ENCODE results near the gene PHLPP1. TPM values are rescaled to one million over a fixed set of nuclear protein-coding genes. Genes with fewer than 3 reads are reported as not detected.

PHLPP1 gene
- total and polyA plus RNA-seq, 2 of the 13 experiments (the other 11 are each of a cell fraction or from before 2014, with no cell fraction given) = 9.8 to 18.5 TPM

- H2AFZ ChIP-seq (ENCODE audit: low read length) = no peak overlapping the region
- no peaks in the 10 kb centered on the region for H4K20me1 ChIP-seq (ENCODE audit: insufficient read depth, low read length)
- H3K9ac ChIP-seq (ENCODE audit: insufficient read depth, low read depth, low read length) = no peak overlapping the region
- FAIRE-seq = no peak
- H3K36me3 ChIP-seq (replicated peaks in 1 of 2; ENCODE audit: control insufficient read depth in 1 of 2, insufficient read depth in 2 of 2, low read length in 2 of 2) = no peaks in the 10 kb centered on the region
- no peak for DNase-seq (ENCODE audit: low spot score)
- H3K9me3 ChIP-seq (ENCODE audit: low read length) = no peaks in the 10 kb centered on the region
- no peak overlapping the region for H3K4me3 ChIP-seq (replicated peaks in 1 of 3; ENCODE audit: insufficient read depth in 1 of 3, low read depth in 2 of 3, low read length in 3 of 3)
- 30% methylated on average over 5 of the region's 5 CpGs for WGBS (ENCODE audit: low lambda C conversion rate)
- POLR2A ChIA-PET = no interaction called here
- 0 out of 2 replicates have a peak, but pooled peaks cover 6% of the 10 kb centered on the region for H3K4me1 ChIP-seq (ENCODE audit: insufficient read depth, low read length)
- no peak overlapping the region for H3K27ac ChIP-seq (ENCODE audit: extremely low read length, insufficient read depth, low read length)
- TF ChIP-seq GTF2F1 (IDR thresholded peaks at IDR 0.05; ENCODE audit: low read length) (no peak), ZBTB38 (CRISPR knock-in tag; IDR thresholded peaks at IDR 0.05) (no peak), HMG20A (CRISPR knock-in tag; IDR thresholded peaks at IDR 0.05; ENCODE audit: borderline replicate concordance) (no peak), NFE2 (CRISPR knock-in tag; IDR thresholded peaks at IDR 0.05) (no peak), ZNF276 (CRISPR knock-in tag; IDR thresholded peaks at IDR 0.05; ENCODE audit: low read depth) (no peak), FOXK1 (CRISPR knock-in tag; IDR thresholded peaks at IDR 0.05; ENCODE audit: borderline replicate concordance, low read depth) (no peak), THAP7 (CRISPR knock-in tag; IDR thresholded peaks at IDR 0.05) (no peak), CBX1 (IDR thresholded peaks at IDR 0.05; ENCODE audit: low read depth) (no peak), PLRG1 (conservative IDR thresholded peaks at IDR 0.05) (no peak), HOXA7 (CRISPR knock-in tag; IDR thresholded peaks at IDR 0.05) (no peak), ZNF12 (CRISPR knock-in tag; IDR thresholded peaks at IDR 0.05) (no peak), TARDBP (CRISPR knock-in tag; IDR thresholded peaks at IDR 0.05) (no peak), ZNF674 (CRISPR knock-in tag; IDR thresholded peaks at IDR 0.05; ENCODE audit: low read depth) (no peak), DNMT1 (CRISPR knock-in tag; IDR thresholded peaks at IDR 0.05) (no peak), NBN (conservative IDR thresholded peaks at IDR 0.05) (no peak), JUN (CRISPR knock-in tag; IDR thresholded peaks at IDR 0.05) (no peak), SMARCC2 (IDR thresholded peaks at IDR 0.05) (no peak), ZBTB7B (CRISPR knock-in tag; IDR thresholded peaks at IDR 0.05) (no peak), ZNF607 (CRISPR knock-in tag; IDR thresholded peaks at IDR 0.05; ENCODE audit: borderline replicate concordance) (no peak), ZUFSP (CRISPR knock-in tag; IDR thresholded peaks at IDR 0.05; ENCODE audit: borderline replicate concordance) (no peak)
- ATAC-seq = no peak
- CTCF ChIA-PET (ENCODE audit: low intra/inter-chr PET ratio, low total read pairs) = no interaction called here
- intact Hi-C loops (cut with micrococcal nuclease; ENCODE audit: unreplicated experiment) (no loop called here), in situ Hi-C loops (cut with HindIII; ENCODE audit: extremely low pct_ligation_motif_present, low pct_unique_long_range_greater_than_20kb) (loop anchor here (10.0 to 25.0 kb wide), 2 partner anchors 433 to 835 kb away; no protein-coding TSS in a partner anchor)
- peaks cover 4 to 19% of the 10 kb centered on the region in 2 experiments; a peak in 3 of 5 replicates for H3K27me3 ChIP-seq (ENCODE audit: control insufficient read depth in 1 of 2, insufficient read depth in 2 of 2, low read length in 2 of 2)
- no peaks in the 10 kb centered on the region for H3K79me2 ChIP-seq (ENCODE audit: insufficient read depth, low read length)
- BruUV-seq (replicated peaks) = no TSS peak
- H3K4me2 ChIP-seq (ENCODE audit: low read depth, low read length) = no peak overlapping the region
Observed at GRCh38 chr18:63001861-63002260, 286.5 kb downstream of the PHLPP1 start.
